ENCODE results near the gene UQCR11.

Gene UQCR11

GRCh38 chr19:1590641-1591397, 14.4 kb downstream of the UQCR11 start:
- DNase-seq (ENCODE audit: low spot score), result no peak

GRCh38 chr19:1587872-1588271, 17.4 kb downstream of the UQCR11 start:
- DNase-seq (ENCODE audit: low spot score), result no peak

GRCh38 chr19:1585243-1585580, 20.1 kb downstream of the UQCR11 start:
- DNase-seq (ENCODE audit: low spot score), result no peak

GRCh38 chr19:1584500-1585242, 20.6 kb downstream of the UQCR11 start:
- DNase-seq (ENCODE audit: low spot score), result no peak

GRCh38 chr19:1582201-1582600, 23.1 kb downstream of the UQCR11 start:
- DNase-seq (ENCODE audit: low spot score), result no peak

DNA sequence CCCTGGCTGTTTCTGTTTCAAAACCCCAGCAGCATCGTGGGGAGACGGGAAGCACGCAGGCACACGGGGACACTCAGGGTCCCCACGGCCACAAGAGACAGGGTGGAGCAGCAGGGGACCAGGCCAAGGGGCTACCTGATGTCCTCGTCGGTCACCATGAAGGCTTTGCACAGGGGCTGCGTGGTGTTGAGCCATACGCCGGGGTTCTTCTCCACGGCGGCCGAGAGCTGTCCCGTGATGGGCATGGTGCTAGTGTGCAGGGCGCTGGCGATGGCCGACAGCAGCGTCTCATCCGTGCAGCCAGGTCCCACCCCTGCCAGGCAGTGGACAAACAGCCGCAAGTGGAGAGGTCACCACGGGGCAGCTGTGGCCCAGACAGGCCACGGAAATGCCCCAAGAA, 24.3 kb downstream of the UQCR11 start:
- DNase-seq (ENCODE audit: low spot score), result no peak

- DNase-seq (ENCODE audit: low spot score), result no peak
Observed at GRCh38 chr19:1580382-1580781, 24.9 kb downstream of the UQCR11 start.

DNA sequence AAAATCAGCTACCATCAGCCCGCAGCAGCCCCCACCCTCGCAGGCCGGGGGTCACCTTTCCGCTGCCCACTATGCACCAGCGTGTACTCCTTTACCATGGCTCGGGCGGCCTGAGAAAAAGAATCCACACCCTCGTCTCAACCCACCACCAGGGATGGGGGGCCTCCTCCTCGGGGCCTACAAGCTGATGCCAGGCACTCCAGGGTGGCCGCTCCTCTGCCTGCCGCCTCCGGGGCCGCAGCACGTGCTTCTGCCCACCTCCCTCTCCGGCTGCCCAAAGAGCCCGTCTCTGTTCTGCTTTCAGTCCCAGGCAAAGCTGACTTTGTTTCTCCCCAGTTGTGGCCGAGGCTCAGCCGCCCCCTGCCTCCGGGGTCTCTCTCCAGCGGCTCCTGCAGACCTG, 26.0 kb downstream of the UQCR11 start:
- DNase-seq (ENCODE audit: low spot score), result no peak

GRCh38 chr19:1577929-1578618, 27.2 kb downstream of the UQCR11 start:
- no peak for DNase-seq (ENCODE audit: low spot score)

GRCh38 chr19:1577090-1577928, 28.0 kb downstream of the UQCR11 start:
- no peak for DNase-seq (ENCODE audit: low spot score)

- DNase-seq (ENCODE audit: low spot score), result no peak
Observed at GRCh38 chr19:1576242-1577089, 28.8 kb downstream of the UQCR11 start.

DNA sequence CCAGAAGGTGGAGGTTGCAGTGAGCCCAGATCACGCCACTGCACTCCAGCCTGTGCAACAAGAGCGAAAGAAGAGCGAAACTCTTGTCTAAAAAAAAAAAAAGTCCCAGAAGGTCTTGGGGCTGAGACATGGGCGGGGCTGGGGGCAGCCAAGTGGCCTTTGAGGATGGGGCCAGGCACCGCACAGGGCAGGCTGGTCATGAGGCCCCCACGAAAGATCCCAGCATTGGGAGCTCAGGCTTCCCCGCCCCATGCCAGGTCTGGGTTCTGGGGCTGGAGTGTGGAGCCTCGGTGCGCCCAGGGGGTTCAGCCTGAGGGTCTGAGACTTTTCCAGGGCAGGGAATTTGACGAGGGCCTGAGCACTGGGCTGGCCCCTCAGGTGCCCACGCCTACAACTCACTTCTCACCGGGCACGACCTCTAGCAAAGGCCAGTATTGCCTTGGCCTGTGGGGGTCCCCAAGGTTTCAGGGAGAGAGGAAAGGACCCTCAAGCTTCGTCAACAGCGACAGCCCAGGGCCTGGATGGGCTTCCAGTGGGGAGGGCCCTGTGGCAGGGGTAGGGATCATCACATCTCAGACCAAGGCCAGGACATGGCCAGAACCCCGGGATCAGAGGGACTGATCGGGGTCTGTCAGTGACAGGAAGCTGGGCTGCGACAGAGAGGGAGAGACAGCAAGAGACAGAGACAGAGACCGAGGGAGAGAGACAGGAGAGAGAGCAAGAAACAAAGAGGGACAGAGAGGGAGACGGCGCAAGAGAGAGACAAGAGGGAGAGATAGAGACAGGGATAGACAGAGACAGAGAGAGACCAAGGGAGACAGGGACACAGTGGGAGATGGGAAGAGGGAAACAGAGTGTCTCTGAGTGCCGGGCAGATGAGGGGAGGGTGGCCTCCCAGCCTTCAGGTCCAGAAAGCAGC, 29.7 kb downstream of the UQCR11 start:
- DNase-seq (ENCODE audit: low spot score), result no peak

- DNase-seq (ENCODE audit: low spot score), result no peak
Observed at GRCh38 chr19:1574354-1575136, 30.7 kb downstream of the UQCR11 start.

GRCh38 chr19:1572795-1573194, 32.5 kb downstream of the UQCR11 start:
- DNase-seq (ENCODE audit: low spot score), result no peak

DNA sequence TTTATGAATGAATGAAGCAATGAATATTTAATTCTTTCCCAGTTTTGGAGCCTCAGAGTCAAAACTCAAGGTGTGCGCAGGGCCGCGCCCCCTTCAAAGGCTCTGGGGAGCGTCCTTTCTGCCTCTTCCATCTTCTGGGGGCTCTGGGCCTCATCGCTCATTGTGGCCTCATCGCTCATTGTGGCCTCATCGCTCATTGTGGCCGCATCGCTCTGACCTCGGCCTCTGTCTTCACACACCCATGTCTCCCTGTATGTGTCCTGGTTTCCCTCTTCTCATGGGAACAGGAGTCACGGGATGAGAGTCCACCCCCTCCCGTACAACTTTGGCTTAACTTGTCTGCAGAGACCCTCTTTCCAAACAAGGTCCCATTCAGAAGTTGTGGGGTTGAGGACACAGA, 33.9 kb downstream of the UQCR11 start:
- DNase-seq (ENCODE audit: low spot score), result no peak

DNA sequence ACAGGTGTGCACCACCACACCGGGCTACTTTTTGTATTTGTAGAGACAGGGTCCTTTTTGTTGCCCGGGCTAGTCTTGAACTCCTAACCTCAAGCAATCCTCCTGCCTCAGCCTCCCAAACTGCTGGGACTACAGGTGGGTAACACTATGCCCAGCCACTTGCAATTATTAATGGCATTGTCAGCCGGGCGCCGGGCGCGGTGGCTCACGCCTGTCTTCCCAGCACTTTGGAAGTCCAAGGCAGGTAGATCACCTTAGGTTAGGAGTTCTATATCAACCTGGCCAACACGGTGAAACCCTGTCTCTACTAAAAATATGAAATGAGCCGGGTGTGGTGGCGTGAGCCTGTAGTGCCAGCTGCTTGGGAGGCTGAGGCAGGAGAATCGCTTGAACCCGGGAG, 34.4 kb downstream of the UQCR11 start:
- DNase-seq (ENCODE audit: low spot score), result no peak

DNA sequence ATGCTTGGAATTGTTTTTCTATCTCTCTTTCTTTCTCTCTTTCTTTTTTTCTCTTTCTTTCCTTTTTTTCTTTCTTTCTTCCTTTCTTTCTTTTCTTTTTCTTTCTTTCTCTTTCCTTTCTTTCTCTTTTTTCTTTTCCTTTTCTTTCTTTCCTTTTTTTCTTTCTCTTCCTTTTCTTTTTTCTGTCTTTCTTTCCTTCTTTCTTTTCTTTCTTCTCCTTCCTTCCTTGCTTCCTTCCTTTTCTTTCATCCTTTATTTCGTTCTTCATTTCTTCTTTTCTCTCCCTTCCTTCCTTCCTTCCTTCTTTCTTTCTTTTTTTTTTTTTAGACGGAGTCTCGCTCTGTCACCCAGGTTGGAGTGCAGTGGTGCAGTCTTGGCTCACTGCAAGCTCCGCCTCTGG, 35.3 kb downstream of the UQCR11 start:
- no peak for DNase-seq (ENCODE audit: low spot score)

DNA sequence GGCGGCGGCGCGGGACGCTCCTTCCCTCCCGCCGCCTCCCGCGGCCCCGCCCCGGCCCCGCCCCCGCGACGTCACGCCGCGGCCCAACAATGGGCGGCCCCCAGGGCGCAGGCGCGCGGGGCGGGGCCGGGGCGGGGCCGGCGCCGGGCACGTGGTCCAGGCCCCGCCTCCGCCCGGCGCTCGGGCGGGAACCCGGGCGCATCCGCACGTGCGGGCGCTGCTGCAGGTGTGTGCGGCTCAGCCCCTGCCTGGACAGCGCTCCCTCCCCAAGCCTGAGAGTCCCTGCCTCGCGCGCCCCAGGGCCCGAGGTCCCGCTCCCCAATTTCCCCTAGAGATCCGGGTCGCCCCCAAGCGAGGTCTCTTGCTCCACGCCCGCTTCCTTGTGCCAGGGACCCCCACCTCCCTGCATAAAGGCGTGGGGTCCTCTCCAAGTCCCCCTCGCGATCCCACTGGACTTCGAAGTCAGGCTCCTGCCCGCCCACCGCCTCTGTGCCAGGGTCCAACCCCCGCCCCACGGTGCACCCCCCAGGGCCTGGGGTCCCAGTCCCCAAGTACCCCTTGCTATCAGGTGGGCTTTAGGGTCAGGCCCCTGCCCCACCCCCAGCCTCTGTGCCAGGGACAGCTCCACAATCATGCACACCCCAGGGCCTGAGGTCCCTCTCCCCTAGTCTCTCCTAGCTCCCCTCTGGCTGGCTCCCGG, 36.8 kb downstream of the UQCR11 start, which contains the start of gene MEX3D:
Gene MEX3D (minus strand): TSS at position 6 of the 700 bp plus-strand sequence. CDS start 267 bp downstream, outside the sequence.
- peak; percentile 80 for DNase-seq (ENCODE audit: low spot score)

DNA sequence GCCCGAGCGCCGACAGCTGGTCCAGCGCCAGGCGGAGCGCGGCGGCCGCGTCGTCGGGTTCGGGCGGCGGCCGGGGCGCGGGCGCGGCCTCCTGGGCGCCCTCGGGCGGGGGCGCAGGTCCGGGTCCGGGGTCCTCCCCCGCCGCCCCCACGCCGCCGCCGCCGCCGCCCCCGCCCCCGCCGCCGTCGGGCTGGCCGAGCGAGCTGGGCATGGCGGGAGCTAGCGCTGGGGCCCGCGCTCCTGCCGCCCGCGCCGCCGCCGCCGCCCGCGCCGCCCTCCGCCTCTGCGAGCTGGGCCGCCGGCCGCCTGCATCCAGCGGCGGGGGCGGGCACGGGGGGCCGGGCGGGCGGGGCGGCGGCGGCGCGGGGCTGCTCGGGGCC, 37.4 kb downstream of the UQCR11 start:
- no peak for DNase-seq (ENCODE audit: low spot score)

All from CD4-positive, alpha-beta T cell treated with Interleukin-15 for 4 hours (primary cell).